Superior temporal gyrus (tissue), 1 donor: Measurements from ENCODE around the gene SEMA4G.

ENCODE experiments used
- DNase-seq: peaks from one replicate; pipeline ENCODE4 v3.0.0-alpha.2; 2016; ENCODE audit errors: extremely low spot score

Gene SEMA4G

DNA sequence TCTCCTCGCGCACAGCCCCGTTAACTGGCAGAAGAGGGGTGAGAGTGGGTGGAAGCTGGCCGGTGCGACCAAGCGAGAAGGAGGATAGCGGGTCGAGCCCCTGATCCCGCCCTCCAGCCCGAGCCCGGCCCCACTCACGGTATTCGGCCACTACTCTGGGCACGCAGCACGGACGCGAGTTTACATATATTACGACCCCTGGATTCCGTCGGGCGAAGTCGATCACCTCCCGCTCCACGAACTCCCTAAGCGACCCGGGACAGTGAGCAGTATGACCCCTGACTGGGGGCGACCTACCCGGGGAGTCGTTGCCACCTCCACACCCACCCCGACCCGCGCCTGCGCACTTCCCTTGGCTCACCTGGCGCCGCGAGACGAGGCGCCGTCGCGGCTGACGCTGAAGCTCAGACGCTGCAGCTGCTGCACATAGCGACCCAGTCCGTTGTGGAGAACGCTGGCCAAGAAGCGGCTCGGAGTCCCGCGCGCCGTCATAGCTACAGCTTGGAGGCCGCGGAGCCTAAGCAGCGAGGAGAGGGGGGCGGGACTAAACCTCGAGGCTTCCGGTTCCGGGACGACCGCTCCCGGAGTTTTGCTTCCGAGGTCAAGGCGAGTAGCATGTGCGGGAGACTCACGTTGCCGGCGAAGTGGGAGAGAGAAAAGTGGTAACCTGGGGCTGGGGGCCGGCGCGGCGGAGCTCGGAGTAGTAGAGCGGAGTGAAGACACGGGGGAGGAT is 17.8 kb downstream of the SEMA4G start, which contains the start of the genes MRPL43 and TWNK:
MRPL43 (minus strand) TSS at position 546 of the 733 bp plus-strand sequence; CDS start at position 492, 54 bp downstream.
TWNK (plus strand) TSS at position 592 of the 733 bp plus-strand sequence. CDS start 668 bp downstream, outside the sequence.
- DNase-seq = peak; percentile 93

DNA sequence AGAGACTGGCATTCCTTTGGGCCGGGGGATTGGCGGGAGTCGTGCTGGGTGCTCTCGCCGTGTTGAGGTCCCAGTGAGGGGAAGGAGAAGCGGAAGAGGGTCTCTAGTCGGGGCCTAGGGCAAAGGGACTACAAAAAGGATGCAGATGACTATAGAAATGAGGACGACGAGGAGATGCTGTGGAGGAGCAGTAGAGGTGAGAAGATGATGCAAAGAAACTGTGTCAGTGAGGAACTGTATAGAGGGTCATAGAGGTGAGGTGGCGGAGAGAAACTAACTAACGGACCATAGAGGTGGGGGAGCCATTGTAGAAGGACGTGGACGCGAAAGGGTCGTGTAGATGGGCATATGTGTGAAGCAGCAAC is 18.4 kb downstream of the SEMA4G start:
- no peak for DNase-seq

DNA sequence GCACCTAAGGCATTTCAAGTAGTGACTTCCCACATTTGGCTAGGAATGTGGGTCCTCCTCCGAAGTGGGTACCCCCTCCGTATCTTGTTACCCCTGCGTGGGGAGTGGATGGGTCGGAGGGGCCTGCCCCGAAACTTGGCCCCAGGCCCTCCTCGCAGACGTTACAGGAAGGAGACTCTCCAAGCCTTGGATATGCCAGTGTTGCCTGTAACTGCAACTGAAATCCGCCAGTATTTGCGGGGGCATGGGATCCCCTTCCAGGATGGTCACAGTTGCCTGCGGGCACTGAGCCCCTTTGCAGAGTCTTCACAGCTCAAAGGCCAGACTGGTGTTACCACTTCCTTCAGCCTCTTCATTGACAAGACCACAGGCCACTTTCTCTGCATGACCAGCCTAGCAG is 18.9 kb downstream of the SEMA4G start:
- DNase-seq = no peak

DNA sequence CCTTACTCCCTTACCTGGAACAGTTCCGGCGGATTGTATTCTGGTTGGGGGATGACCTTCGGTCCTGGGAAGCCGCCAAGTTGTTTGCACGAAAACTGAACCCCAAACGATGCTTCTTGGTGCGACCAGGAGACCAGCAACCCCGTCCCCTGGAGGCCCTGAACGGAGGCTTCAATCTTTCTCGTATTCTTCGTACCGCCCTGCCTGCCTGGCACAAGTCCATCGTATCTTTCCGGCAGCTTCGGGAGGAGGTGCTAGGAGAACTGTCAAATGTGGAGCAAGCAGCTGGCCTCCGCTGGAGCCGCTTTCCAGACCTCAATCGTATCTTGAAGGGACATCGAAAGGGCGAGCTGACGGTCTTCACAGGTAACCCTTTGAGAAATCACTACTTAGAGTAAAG is 19.8 kb downstream of the SEMA4G start:
- no peak for DNase-seq

DNA sequence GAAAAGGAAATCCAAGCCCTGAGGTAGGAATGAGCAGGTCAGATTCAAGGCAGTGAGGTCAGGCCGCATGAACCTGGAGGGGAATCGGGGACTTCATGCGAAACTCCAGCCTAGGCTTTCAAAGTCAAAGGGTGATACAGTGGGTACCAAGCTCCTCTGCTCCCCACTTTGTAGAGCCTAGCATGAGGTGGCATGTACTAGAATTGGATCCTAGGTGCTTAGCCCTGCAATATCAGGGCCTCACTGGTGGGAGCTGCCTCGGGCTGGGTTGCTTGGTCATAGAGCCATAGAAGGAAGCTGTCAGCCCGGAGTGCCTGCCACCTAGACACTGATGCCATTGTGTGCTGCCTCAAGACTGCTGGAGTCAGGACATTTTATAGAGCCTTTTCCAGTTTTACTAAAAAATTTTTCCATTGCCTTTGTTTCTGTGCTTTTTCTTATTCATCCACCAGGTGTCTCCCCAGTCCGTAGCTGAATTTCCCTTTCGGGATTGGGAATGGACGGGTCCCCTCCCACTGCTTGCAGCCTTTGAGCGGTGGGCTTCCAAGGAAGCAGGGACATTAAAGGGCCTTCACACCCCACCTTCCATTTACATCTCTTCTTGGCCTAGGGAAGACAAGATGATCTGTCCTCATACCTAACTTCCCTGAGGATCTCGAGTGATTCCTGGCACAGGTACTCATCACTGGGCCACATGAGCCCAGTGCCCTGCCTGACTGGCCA is 24.8 kb downstream of the SEMA4G start:
- peak; percentile 90 for DNase-seq

DNA sequence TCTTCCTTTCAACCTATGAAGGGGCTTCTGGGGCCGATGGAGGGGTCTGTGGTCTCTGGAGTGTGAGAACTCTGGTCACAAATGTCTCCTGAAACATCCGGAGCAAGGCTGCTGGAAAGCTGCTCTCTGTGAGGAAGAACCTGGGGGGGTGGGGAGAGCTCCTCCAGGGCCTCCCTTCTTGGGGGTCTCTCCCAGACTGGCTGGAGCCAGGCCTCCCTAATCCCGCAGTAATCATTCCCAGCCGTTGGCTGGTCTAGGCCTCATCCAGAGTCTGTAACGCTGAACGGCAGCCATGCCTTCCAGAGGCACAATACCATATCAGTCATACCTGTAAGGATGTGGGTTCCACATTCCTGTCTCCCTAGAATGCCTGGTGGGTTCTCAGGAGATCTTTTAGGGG is 25.9 kb downstream of the SEMA4G start:
- DNase-seq = no peak

DNA sequence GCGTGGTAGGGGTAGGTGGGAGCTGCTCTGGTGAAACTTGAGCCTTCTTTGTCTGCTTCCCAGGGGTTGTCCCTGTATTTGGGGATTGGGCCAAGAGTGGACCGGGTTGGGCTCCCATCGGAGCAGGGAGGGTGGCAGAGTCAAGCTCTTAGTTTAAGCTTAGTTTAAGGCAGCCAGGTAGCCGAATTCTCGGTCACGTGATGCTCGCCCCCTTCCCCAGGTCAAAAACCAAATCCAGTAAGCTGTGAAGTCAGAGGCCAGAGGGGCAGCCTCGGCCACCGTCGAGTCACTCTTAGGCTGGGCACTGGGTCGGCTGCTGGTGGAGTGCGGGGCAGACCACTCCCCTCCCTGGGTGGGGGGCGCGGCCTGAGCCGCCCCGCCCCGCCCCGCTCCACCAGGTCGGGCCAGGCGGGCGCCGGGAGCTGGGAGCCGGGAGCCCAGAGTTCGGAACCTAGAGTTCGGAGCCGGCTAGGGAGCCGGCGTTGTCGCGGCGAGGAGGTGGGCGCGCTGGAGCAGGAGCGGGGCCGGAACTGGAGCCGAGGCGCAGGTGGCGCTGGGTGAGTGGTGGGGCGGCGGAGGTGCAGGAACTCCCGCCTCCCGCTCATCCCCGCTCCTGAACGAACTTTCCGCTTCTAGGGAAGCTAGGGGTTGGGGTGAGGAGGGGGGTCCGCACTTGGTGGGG is 27.5 kb downstream of the SEMA4G start:
- DNase-seq = no peak

DNA sequence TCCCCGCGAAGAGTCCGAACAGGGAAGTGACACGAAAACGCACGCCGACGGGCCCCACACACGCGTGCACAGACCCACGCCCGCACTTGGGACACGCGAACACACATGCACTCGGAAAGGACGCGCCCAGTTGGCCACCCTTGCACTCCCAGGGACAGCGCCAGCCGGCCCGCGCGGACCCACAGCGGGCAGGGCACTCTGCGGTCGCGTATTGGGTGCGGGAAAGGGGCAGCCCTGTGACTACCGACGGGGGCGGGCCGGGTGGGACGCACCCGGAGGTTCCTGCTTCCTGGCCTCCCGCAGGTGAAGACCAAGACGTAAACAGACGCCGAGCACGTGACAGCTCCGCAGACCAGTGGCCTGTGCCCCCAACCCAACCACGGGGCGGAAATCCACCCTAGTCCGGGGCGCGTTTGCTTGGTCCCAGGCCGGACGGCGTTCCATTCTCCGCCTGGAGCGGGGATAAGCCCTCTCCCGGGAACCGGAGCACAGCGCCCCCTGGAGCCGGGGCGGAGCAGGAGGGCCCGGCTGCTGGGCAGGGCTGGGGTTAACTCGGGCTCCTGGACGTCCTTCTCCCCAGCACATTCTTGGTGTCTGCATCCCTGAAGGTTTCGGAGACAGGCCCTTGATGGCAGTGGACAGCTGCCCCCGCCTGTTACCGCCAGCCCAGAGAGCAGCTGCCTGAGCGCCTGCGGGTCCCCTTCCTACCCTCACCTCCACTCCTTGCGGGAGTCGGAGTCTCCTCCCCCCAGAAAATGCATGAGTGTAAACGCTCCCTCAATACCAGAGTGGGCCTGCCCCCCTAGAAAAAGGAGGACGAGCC is 28.3 kb downstream of the SEMA4G start:
- peak; percentile 72 for DNase-seq

DNA sequence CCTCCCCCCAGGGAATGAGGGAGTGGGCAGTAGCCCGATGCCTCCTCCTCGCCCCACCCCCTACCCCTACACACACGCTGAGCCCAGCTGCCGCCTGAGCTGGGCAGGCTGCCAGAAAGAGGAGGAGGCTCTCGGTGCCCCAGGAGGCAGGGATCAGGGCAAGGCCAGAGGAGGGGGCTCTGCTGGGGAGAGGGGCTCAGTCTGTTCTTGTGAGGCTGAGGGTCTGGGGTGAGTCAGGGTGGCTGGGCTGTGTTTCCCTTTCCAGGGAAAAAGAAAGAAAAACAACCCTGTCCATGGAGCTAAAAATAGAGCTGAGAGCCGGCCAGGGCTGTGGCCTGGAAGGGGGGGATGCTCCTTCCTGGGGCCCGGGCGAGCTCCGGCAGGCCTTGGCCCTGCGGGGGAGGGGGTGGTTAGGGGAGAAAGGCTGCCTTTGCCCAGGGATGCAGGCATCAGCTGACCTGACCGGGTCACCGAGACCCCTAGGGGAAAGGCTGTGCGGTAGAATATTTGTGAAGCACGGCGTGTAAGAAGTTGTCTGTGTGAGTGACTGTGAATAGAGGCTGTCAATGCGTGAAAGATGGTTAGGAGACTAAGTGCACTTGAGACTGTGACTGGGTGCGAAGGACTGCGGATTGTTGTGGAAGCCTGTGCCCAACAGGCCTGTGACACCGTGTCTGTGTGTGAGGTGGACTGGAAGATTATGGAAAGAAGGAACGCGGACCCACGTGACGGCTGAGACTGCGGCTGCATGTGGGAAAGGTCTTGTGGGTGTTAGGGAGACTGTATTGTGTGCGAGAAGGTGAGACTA is 29.1 kb downstream of the SEMA4G start:
- DNase-seq = peak; percentile 90

DNA sequence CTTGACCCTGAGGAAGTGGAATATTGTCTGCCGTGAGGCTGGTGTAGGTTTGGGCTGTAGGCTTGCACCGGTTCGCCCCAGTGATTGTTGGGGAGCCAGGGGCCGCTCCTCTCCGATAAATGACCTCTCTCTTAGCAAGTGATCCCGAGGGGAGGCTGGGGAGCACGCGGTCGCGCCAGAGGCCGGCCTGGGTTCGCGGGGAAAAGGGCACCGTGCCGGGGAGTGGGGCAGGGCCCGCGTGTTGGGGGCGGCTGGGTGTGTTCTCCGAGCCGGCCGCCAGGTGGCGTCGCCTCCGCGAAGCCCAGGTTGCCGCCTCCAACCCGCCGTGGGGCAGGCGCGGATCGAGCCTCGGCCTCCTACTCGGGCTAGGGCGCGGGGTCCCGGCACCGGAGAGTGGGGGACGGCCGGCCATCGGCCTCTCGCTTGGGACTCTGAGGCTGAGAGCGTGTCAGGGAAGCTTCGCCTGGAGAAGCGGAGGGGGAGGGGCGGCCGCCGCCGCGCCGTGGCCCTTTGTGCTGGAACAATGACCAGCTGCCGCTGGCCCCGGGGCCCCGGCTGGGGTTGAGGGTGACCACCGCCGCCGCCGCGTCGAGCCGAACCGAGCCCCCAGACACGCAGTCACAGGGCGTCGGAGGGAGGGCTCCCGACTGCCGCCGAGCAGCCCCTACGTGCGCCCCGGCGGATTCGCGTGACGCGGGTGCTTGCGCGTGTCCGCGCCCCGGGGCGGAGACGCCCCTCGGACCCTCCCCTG is 29.9 kb downstream of the SEMA4G start:
- peak; percentile 83 for DNase-seq

DNA sequence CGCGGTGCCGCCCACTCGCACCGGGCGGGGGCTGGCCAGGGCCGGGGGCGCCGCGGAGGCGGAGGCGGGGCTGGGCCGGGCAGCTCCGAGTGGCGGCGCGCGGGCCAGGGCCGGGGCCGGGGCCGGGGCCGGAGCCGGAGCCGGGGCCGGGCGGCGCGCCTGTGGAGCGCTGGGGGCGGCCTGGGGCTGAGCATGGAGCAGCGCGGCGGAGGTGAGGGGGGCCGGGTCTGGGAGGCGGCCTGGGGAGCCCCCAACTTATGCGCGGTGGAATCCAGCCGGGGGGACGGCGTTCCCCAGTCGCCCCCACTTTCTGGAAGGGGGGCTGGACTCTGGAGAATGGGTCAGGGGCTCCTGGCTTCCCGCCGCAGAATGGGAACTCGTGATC is 30.4 kb downstream of the SEMA4G start, which contains the start of gene LZTS2:
LZTS2 (plus strand) TSS at position 67 of the 385 bp plus-strand sequence. CDS start 2,731 bp downstream, outside the sequence.
- DNase-seq = no peak

DNA sequence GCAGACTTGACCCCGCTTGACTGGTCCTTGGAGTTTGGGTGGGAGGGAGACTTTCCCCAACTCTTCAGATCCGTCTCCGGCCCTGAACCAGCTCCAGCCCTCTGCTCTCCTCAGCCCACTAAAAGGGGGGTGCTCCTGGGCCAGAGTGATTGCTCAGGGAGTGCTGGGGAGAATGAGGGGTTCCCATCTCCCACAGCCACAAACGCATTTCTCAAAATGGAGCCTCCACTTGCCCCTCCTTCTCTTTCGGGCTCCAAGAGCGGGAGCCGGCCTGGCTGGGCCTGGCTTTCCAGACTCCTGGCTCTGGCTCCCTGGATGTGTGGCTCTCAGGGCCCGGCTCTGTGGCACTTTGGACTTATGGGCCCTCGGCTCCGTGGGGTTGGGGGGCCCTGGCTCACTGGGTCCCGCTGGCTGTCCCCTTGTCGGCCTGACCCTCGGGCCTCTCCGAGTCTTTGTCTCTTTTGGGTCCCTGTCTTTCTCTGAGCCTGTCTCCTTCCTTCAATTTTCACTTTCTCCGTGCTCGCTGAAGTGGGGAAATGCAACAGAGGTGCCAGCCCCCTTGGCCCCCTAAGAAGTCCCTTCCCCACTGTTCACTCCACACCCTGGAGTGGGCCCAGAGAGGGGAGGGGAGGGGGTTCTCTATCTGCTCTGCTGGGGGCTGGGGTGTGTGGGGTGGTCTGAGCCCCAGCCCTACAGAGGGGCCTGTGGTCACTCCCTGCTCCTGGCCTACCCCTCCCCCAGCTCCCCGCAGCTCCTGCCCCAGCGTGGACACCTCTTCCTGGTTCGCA is 31.0 kb downstream of the SEMA4G start:
- peak; percentile 45 for DNase-seq

DNA sequence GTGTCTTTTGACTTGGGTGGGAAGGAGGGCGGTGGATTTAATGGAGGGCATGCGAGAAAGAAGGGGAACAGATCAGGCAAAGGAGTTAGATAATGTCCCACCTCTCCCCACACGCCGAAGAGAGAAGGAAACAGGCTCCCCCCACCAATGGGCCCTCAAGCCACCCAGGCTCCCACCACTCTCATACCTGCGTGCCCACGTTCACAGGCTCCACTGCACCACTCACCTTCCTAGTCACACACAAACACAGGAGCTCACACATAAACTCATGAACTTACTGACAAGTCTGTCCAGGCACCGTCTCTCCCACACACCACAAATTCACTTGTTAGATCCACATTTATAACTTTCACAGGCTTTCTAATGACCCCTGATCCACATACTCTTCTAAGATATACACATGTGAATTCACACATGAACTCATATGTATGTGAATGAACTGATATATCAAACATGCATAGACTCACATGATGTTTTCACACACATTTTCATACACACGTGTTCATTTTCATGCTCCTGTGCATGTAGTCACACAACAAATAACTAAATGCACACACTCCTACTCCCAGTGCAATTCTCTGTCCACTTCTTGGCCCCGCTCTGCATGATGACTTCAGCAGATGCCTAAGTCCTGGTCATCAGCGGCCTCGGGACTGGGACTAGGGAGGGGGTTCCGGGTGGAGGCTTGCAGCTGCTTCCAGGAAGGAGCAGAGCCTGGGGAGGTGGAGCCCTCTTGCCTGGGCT is 31.8 kb downstream of the SEMA4G start:
- peak; percentile 85 for DNase-seq

DNA sequence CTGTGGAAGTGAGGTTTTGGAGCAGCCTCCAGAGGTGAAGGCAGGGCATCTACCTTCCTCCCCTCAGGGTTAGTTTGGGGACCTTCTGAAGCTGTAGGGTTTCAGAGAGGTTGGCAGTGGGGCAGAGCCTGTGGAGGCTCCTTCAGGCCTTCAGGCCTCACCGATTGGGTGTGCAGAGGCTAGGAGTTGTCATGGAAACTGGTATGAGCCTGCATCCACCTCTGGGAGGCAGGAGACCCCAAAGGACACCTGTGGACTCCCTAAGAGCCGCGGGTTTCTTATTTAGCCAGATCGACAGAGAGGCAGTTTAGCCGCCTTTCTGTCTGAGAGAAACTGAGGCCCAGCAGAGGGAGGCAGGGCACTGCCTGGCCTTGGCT is 32.3 kb downstream of the SEMA4G start:
- DNase-seq = no peak

DNA sequence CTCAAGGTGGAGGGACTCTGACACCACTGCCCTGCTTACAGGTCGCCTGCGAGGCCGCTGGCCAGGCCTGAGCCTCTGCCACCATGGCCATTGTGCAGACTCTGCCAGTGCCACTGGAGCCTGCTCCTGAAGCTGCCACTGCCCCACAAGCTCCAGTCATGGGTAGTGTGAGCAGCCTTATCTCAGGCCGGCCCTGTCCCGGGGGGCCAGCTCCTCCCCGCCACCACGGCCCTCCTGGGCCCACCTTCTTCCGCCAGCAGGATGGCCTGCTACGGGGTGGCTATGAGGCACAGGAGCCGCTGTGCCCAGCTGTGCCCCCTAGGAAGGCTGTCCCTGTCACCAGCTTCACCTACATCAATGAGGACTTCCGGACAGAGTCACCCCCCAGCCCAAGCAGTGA is 33.2 kb downstream of the SEMA4G start:
- no peak for DNase-seq

DNA sequence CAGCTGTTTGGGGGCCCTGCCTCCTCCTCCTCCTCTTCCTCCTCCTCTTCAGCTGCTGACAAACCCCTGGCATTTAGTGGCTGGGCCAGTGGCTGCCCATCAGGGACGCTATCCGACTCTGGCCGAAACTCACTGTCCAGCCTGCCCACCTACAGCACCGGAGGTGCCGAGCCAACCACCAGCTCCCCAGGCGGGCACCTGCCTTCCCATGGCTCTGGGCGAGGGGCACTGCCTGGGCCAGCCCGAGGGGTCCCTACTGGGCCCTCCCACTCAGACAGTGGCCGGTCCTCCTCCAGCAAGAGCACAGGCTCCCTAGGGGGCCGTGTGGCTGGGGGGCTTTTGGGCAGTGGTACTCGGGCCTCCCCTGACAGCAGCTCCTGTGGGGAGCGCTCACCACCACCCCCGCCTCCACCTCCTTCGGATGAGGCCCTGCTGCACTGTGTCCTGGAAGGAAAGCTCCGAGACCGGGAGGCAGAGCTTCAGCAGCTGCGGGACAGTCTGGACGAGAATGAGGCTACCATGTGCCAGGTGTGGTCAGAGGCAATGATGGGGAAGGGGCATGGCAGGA is 34.4 kb downstream of the SEMA4G start:
- DNase-seq = no peak

DNA sequence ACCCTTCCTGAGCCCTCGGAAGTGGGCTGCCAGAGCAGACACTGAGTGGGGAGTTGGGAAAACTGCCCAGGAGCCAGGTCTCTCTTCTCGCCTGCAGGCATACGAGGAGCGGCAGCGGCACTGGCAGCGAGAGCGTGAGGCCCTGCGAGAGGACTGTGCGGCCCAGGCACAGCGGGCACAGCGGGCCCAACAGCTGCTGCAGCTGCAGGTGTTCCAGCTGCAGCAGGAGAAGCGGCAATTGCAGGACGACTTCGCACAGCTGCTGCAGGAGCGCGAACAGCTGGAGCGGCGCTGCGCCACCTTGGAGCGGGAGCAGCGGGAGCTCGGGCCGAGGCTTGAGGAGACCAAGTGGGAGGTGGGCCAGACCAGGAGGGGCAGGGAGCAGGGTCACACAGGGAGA is 36.1 kb downstream of the SEMA4G start:
- DNase-seq = no peak

DNA sequence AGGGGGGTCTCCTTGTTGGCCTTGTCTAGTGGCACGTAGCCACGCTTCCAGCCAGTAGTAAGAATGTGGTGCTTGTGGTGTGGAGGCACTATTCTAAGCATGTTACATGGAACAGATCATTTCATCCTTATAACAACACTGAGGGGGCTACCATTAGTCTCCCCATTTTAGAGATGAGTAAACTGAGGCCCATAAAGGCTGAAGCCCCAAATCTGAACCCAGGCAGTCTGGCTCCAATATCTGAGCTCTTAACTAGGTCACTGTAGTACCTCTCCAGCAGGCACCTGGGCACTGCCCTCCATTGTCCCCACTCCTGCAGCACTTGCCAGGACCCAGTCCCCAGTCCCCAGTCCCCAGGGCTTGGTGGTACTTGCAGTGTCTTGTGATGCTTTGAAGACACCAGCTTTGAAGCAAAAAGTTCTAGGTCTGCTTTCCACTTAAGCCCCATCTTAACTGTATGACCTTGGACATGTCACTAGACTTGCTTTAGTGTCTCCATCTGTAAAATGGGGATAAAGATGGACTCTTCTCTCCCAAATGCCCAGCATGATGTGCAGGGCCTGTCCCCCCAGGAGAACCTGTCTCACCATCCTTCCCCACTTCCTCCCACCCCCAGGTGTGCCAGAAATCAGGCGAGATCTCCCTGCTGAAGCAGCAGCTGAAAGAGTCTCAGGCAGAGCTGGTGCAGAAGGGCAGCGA is 36.7 kb downstream of the SEMA4G start:
- DNase-seq = no peak
